WTC11 (cell line): Measurements from ENCODE around the gene QDPR. TPM values are rescaled to one million over a fixed set of nuclear protein-coding genes. Genes with fewer than 3 reads are reported as not detected.

Source experiments
- ATAC-seq: fragments of 200-7000 bp; cut with Tn5 transposase; 2 replicates; pipeline ENCODE4 v1.10.0; 2021; ENCODE audit warnings: mild to moderate bottlenecking, moderate library complexity
- CTCF ChIA-PET: fragments of 300-600 bp; sonication (Branson Sonifier 250); formaldehyde crosslinking; loops from one replicate; lab custom pipeline; 2021; ENCODE audit warnings: antibody characterized with exemption; lab: Charles Lee
- POLR2A ChIA-PET: fragments of 350-600 bp; sonication (Branson Sonifier 250); formaldehyde crosslinking; loops from one replicate; lab custom pipeline; 2021; ENCODE audit warnings: antibody characterized with exemption; lab: Charles Lee
- DNase-seq: peaks from one replicate; pipeline ENCODE4 v3.0.0; 2021; ENCODE audit warnings: low spot score
- H3K27ac Mint-ChIP-seq: 2 replicates; pipeline ENCODE4 v1.8.0; 2021; ENCODE audit warnings: mixed read lengths
- H3K27me3 Mint-ChIP-seq: 2 replicates; pipeline ENCODE4 v1.8.0; 2021; ENCODE audit warnings: low read depth, mild to moderate bottlenecking, moderate library complexity, mixed read lengths
- H3K36me3 Mint-ChIP-seq: 2 replicates; pipeline ENCODE4 v1.8.0; 2021; ENCODE audit warnings: mixed read lengths
- H3K4me1 Mint-ChIP-seq: 2 replicates; pipeline ENCODE4 v1.8.0; 2022; ENCODE audit warnings: mixed read lengths
- H3K4me3 Mint-ChIP-seq: 2 replicates; pipeline ENCODE4 v1.8.0; 2021; ENCODE audit warnings: mild to moderate bottlenecking, moderate library complexity, mixed read lengths
- H3K9me3 Mint-ChIP-seq: 2 replicates; pipeline ENCODE4 v1.8.0; 2021; ENCODE audit warnings: mixed read lengths
- ARID4B ChIP-seq: sonication (generic); formaldehyde crosslinking; IDR thresholded peaks from 2 replicates; pipeline ENCODE4 v1.8.0; 2023; ENCODE audit warnings: missing genetic modification reagents, mild to moderate bottlenecking, borderline replicate concordance
- ATF1 ChIP-seq: sonication (generic); formaldehyde crosslinking; IDR thresholded peaks from 2 replicates; pipeline ENCODE4 v1.8.1; 2023; ENCODE audit warnings: mild to moderate bottlenecking, moderate library complexity, missing genetic modification reagents
- CTCF ChIP-seq: fragments of 200-600 bp; IDR thresholded peaks from 2 replicates; pipeline ENCODE4 v1.8.0; 2022; ENCODE audit warnings: antibody characterized with exemption
- E2F4 ChIP-seq: sonication (generic); formaldehyde crosslinking; IDR thresholded peaks from 2 replicates; pipeline ENCODE4 v1.8.1; 2022; ENCODE audit warnings: low read depth, mild to moderate bottlenecking, moderate library complexity, missing genetic modification reagents, borderline replicate concordance
- E2F5 ChIP-seq: sonication (generic); formaldehyde crosslinking; IDR thresholded peaks from 2 replicates; pipeline ENCODE4 v1.8.1; 2022; ENCODE audit warnings: mild to moderate bottlenecking, moderate library complexity, missing genetic modification reagents
- EMX1 ChIP-seq: fragments of 250-450 bp; sonication (Bioruptor Pico); IDR thresholded peaks from 2 replicates; pipeline ENCODE4 v1.8.0; 2021; ENCODE audit warnings: mild to moderate bottlenecking
- ESRRA ChIP-seq: sonication (generic); formaldehyde crosslinking; IDR thresholded peaks from 2 replicates; pipeline ENCODE4 v1.8.1; 2022; ENCODE audit warnings: mild to moderate bottlenecking, missing genetic modification reagents, borderline replicate concordance
- FOXP4 ChIP-seq: sonication (generic); formaldehyde crosslinking; IDR thresholded peaks from 2 replicates; pipeline ENCODE4 v1.8.0; 2022; ENCODE audit warnings: mild to moderate bottlenecking, missing genetic modification reagents
- JAZF1 ChIP-seq: fragments of 250-450 bp; sonication (Bioruptor Pico); IDR thresholded peaks from 2 replicates; pipeline ENCODE4 v1.9.0; 2021; ENCODE audit warnings: moderate library complexity, mild to moderate bottlenecking, inconsistent platforms
- MAX ChIP-seq: sonication (generic); formaldehyde crosslinking; IDR thresholded peaks from 2 replicates; pipeline ENCODE4 v1.8.0; 2022; ENCODE audit warnings: mild to moderate bottlenecking, missing genetic modification reagents
- OVOL2 ChIP-seq: fragments of 250-450 bp; sonication (Bioruptor Pico); IDR thresholded peaks from 2 replicates; pipeline ENCODE4 v1.9.0; 2021; ENCODE audit warnings: mild to moderate bottlenecking, borderline replicate concordance
- RORB ChIP-seq: fragments of 250-450 bp; sonication (Bioruptor Pico); IDR thresholded peaks from 2 replicates; pipeline ENCODE4 v1.9.0; 2021; ENCODE audit warnings: mild to moderate bottlenecking
- SMAD4 ChIP-seq: sonication (generic); formaldehyde crosslinking; IDR thresholded peaks from 2 replicates; pipeline ENCODE4 v1.8.0; 2022; ENCODE audit warnings: mild to moderate bottlenecking, missing genetic modification reagents
- TEAD1 ChIP-seq: sonication (generic); formaldehyde crosslinking; IDR thresholded peaks from 2 replicates; pipeline ENCODE4 v1.8.0; 2022; ENCODE audit warnings: mild to moderate bottlenecking, missing genetic modification reagents
- ZBTB21 ChIP-seq: sonication (generic); formaldehyde crosslinking; IDR thresholded peaks from 2 replicates; pipeline ENCODE4 v1.8.1; 2023; ENCODE audit warnings: mild to moderate bottlenecking, missing genetic modification reagents, borderline replicate concordance
- ZBTB43 ChIP-seq: sonication (generic); formaldehyde crosslinking; IDR thresholded peaks from 2 replicates; pipeline ENCODE4 v1.8.1; 2023; ENCODE audit warnings: mild to moderate bottlenecking, missing genetic modification reagents
- ZMAT4 ChIP-seq: fragments of 250-450 bp; sonication (Bioruptor Pico); IDR thresholded peaks from 2 replicates; pipeline ENCODE4 v1.9.0; 2021; ENCODE audit warnings: mild to moderate bottlenecking
- ZNF121 ChIP-seq: sonication (generic); formaldehyde crosslinking; IDR thresholded peaks from 2 replicates; pipeline ENCODE4 v1.8.0; 2023; ENCODE audit warnings: missing genetic modification reagents
- ZNF416 ChIP-seq: fragments of 250-450 bp; sonication (Bioruptor Pico); IDR thresholded peaks from 2 replicates; pipeline ENCODE4 v1.9.0; 2021; ENCODE audit warnings: mild to moderate bottlenecking, inconsistent platforms
- total RNA-seq: library from RNA; stranded (reverse); gene quantifications from 3 replicates; pipeline ENCODE4 v1.2.3, GENCODE V29; 2021

QDPR gene
- total RNA-seq, 1 experiment from 2014 or later: 33.6 TPM

GRCh38 chr4:17502756-17503155 lies 9.1 kb downstream of the QDPR start:
- Mint-ChIP-seq H3K36me3 (peaks cover 42% of the 10 kb centered on the region), H3K4me3 (no peak overlapping the region), H3K4me1 (no peaks in the 10 kb centered on the region), H3K27ac (no peak overlapping the region), H3K9me3 (no peaks in the 10 kb centered on the region), H3K27me3 (no peaks in the 10 kb centered on the region)
- ATAC-seq (no peak), DNase-seq (no peak)
- no peak for TF ChIP-seq ATF1
- ChIA-PET CTCF (no interaction called here), POLR2A (no interaction called here)

GRCh38 chr4:17500574-17500973 lies 11.3 kb downstream of the QDPR start:
- POLR2A ChIA-PET: no interaction called here
- no peak overlapping the region for H3K4me3 Mint-ChIP-seq
- no peaks in the 10 kb centered on the region for H3K9me3 Mint-ChIP-seq
- H3K27ac Mint-ChIP-seq: no peak overlapping the region
- H3K4me1 Mint-ChIP-seq: no peaks in the 10 kb centered on the region
- H3K27me3 Mint-ChIP-seq: no peaks in the 10 kb centered on the region
- H3K36me3 Mint-ChIP-seq: peaks cover 39% of the 10 kb centered on the region
- TF ChIP-seq ZMAT4 (CRISPR knock-in tag) (no peak), E2F5 (no peak), OVOL2 (CRISPR knock-in tag) (no peak)
- TF ChIP-seq, all 79 proteins: peak for 0
- CTCF ChIA-PET: no interaction called here
- no peak for ATAC-seq
- no peak for DNase-seq

- no peak overlapping the region for H3K4me3 Mint-ChIP-seq
- peaks cover 30% of the 10 kb centered on the region for H3K36me3 Mint-ChIP-seq
- no peak for DNase-seq
- peaks cover 16% of the 10 kb centered on the region for H3K4me1 Mint-ChIP-seq
- H3K27ac Mint-ChIP-seq: no peak overlapping the region
- H3K27me3 Mint-ChIP-seq: no peaks in the 10 kb centered on the region
- no peak for ATAC-seq
- ChIA-PET CTCF (interaction anchor here (1.1 kb wide), 1 partner anchor 26 kb away, joined by 3 read pairs; no protein-coding TSS in a partner anchor), POLR2A (no interaction called here)
- no peaks in the 10 kb centered on the region for H3K9me3 Mint-ChIP-seq
- TF ChIP-seq TEAD1 (CRISPR knock-in tag) (no peak), E2F4 (CRISPR knock-in tag) (no peak), FOXP4 (CRISPR knock-in tag) (no peak), ZNF121 (CRISPR knock-in tag) (no peak), EMX1 (CRISPR knock-in tag) (no peak), ZMAT4 (CRISPR knock-in tag) (no peak), RORB (CRISPR knock-in tag) (no peak), CTCF (no peak), MAX (no peak), ATF1 (no peak), ZBTB43 (CRISPR knock-in tag) (no peak), JAZF1 (CRISPR knock-in tag) (no peak), ARID4B (CRISPR knock-in tag) (no peak), SMAD4 (CRISPR knock-in tag) (no peak), ZNF416 (CRISPR knock-in tag) (no peak), ESRRA (no peak), ZBTB21 (CRISPR knock-in tag) (no peak)
Observed at GRCh38 chr4:17497890-17498523, 13.9 kb downstream of the QDPR start.
